Cardiac atrium fibroblast (primary cell): ENCODE measurements around the gene PRKD2. TPM values are rescaled to one million over a fixed set of nuclear protein-coding genes. Genes with fewer than 3 reads are reported as not detected.

Experiments
- total RNA-seq: library from RNA; depleted of rRNA; stranded (reverse); fragments of >200 nt; gene quantifications from 2 replicates; pipeline ENCODE4 v1.2.3, GENCODE V29; 2015

PRKD2 gene
- 12.2 and 17.5 TPM in 2 replicates for total RNA-seq

GRCh38 chr19:46717034-46717715, at the start of gene PRKD2:
Gene PRKD2 (minus strand): TSS chr19:46717114. CDS start chr19:46716370, 744 bp downstream.

DNA sequence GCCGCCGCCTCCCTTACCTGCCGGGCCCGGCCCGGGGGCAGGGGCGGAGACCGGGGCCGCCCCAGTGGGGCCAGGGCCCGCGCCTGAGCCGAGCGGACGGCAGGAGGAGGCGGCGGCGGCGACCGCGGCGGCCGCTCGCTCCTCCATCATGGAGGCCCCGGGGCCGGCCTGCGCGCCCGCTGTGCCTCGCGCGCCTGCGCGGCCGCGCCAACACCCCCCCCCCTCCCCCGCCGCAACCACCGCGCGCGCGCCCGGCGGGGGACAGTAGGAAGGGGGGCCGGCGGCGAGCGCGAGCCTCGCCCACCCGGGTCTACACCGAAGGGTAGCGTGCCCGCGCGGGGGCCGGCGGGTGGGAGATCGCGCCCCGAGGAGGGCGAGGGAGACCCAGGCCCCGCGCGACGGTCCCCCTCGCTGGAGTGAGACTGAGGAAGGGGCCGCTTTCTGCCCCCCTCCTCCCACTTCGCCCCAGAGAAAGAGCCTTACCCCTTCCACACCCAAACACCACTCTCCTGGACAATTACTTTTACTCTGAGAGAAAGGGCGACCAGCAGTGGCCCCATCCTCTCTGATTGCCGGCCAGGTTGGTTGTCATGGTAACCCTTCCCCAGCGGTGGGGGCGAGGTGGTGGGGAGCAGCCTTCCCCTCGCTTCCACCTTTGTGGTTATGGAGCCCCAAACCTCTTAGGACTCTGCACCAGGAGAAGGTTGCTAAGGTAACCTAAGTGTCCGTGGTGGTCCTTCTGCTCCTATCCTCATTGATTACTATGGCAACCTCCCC, 29.6 kb upstream of the PRKD2 start, which contains the start of gene STRN4:
Gene STRN4 (minus strand): TSS at position 170 of the 777 bp plus-strand sequence. CDS start 20 bp downstream, at position 150.

GRCh38 chr19:46745521-46746280, 28.8 kb upstream of the PRKD2 start, which contains the start of gene FKRP:
Gene FKRP (plus strand): TSS chr19:46746057. CDS start chr19:46755451, 9,394 bp downstream.

DNA sequence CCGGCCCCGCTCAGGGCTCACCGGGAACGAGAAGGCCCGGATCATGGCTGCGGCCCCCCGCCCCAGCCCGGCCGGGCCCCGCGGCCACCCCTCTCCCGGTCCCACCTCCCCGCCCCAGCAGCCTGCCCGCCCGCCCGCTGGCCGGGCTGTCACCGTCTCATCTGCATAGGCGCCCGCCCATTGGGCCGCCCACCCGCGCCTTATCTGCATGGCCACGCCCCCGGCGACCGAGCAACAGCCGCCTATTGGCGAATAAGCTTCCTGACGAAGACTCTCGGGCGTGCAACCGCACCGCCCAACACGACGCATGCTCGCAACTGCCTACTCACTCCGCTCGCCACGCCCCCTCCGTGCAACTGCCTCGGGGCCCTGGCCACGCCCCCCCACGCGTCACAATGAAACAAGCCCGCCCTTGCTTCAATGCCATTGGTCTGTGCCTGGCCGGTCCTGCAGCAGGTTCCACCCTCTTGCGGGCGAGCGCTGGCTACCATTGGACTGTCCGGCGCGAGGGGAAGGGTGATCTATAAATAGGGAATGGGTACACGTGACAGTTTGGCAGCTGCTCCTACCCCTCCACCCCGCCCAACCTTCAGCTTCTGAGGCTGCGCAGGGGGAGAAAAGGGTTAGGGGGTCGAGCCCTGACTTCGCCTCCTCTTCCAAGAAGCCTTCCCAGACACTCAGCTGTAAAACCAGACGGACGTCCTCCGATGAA, 55.7 kb downstream of the PRKD2 start, which contains the start of gene DACT3:
Gene DACT3 (minus strand): TSS at position 163 of the 712 bp plus-strand sequence. CDS start 118 bp downstream, at position 45.

DNA sequence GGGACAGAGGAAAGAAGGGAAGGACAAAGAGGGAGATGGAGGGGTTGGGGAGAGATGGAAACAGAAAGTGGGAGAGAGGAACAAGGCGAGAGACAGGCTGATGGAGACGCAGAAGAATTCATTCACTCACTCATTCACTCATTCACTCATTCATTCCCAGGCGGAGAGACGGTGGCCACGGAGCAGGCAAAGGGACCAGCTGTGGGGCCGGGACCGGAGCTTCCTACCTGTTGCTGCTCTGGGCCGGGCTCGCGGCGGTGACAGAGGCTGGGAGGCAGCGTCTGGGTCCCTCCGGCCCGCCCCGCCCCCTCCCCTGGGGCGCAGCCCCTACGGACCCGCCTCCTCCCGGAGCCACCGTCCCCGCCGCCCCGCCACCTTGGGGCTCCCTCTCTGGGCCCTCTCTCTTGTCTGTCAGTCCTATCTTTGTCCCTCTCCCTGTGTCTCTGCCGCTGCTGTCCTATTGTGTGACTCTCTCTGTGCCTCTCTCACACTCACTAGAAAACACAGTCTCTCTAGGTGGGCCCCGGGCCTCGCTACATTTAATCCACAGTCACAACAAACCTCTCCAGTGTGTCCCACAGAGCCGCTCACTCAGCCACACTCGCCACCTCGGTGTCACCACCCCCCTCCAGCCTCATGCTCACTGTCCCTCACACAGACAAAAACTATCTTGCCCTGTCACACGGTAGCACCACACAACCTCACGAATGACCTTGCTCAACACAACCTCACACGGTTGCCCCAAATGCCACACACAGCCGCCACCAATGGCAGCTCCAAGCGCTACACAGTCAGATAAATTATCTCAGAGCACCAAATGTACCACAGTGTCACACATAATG, 80.8 kb downstream of the PRKD2 start, which contains the start of gene GNG8:
Gene GNG8 (minus strand): TSS at position 283 of the 842 bp plus-strand sequence. CDS start 1,520 bp downstream, outside the sequence.

GRCh38 chr19:46624958-46625661, 91.8 kb downstream of the PRKD2 start, which contains the start of gene PTGIR:
Gene PTGIR (minus strand): TSS chr19:46625089. CDS start chr19:46624225, 864 bp downstream.

Other genes with a start within 250 kb of the PRKD2 start
- gene PNMA8A, start 245.6 kb downstream of the PRKD2 start, total RNA-seq, result 0.36 and 1.5 TPM in 2 replicates
- 0.97 and 1.3 TPM in 2 replicates for gene PNMA8B, start 221.2 kb downstream of the PRKD2 start, total RNA-seq
- 207 and 293 TPM in 2 replicates for gene CALM3, start 115.8 kb downstream of the PRKD2 start, total RNA-seq
- gene PTGIR, start 92.0 kb downstream of the PRKD2 start, total RNA-seq, result 25.4 and 33.9 TPM in 2 replicates
- gene GNG8, start 80.9 kb downstream of the PRKD2 start, total RNA-seq, result not detected in 2 replicates
- 6.0 and 7.8 TPM in 2 replicates for gene DACT3, start 55.9 kb downstream of the PRKD2 start, total RNA-seq
- gene FKRP, start 28.9 kb upstream of the PRKD2 start, total RNA-seq, result 20.8 and 22.2 TPM in 2 replicates
- gene STRN4, start 29.3 kb upstream of the PRKD2 start, total RNA-seq, result 68.2 and 76.5 TPM in 2 replicates
- gene SLC1A5, start 71.5 kb upstream of the PRKD2 start, total RNA-seq, result 287 and 295 TPM in 2 replicates
- 295 and 351 TPM in 2 replicates for gene AP2S1, start 133.7 kb upstream of the PRKD2 start, total RNA-seq
- gene ARHGAP35, start 143.9 kb upstream of the PRKD2 start, total RNA-seq, result 40.4 and 48.8 TPM in 2 replicates